ENCODE results near the gene GPR155.
"Not testable (repeated sequence)": the region's sequence is repeated elsewhere in the genome, so short reads cannot be mapped to it uniquely, and the experiment has no call there.

The GPR155 gene

GRCh38 chr2:174492963-174493431, 6.2 kb upstream of the GPR155 start:
- no peak for DNase-seq (ENCODE audit: low spot score)

- DNase-seq (ENCODE audit: low spot score): no peak
These were observed 5.1 kb upstream of the GPR155 start for GRCh38 chr2:174491947-174492346.

- DNase-seq (ENCODE audit: low spot score): no peak
These were observed 3.2 kb upstream of the GPR155 start for GRCh38 chr2:174490051-174490450.

- DNase-seq (ENCODE audit: low spot score): not testable (repeated sequence)
These were observed 2.7 kb upstream of the GPR155 start for GRCh38 chr2:174489520-174489919.

GRCh38 chr2:174487820-174488162, 962 bp upstream of the GPR155 start:
- DNase-seq (ENCODE audit: low spot score): no peak

GRCh38 chr2:174487108-174487819, 435 bp upstream of the GPR155 start:
- DNase-seq (ENCODE audit: low spot score): peak; percentile 98

GRCh38 chr2:174485788-174486562, 854 bp downstream of the GPR155 start:
- DNase-seq (ENCODE audit: low spot score): peak; percentile 35

- DNase-seq (ENCODE audit: low spot score): not testable (repeated sequence)
These were observed 1.8 kb downstream of the GPR155 start for GRCh38 chr2:174485045-174485444.

GRCh38 chr2:174484573-174484972, 2.3 kb downstream of the GPR155 start:
- DNase-seq (ENCODE audit: low spot score): no peak

- DNase-seq (ENCODE audit: low spot score): no peak
These were observed 4.0 kb downstream of the GPR155 start for GRCh38 chr2:174482854-174483253.

GRCh38 chr2:174477759-174478158, 9.1 kb downstream of the GPR155 start:
- DNase-seq (ENCODE audit: low spot score): no peak

- no peak for DNase-seq (ENCODE audit: low spot score)
These were observed 13.0 kb downstream of the GPR155 start for GRCh38 chr2:174473796-174474195.

- DNase-seq (ENCODE audit: low spot score): peak; percentile 46
These were observed 21.5 kb downstream of the GPR155 start for GRCh38 chr2:174465327-174465726.

- no peak for DNase-seq (ENCODE audit: low spot score)
These were observed 25.6 kb downstream of the GPR155 start for GRCh38 chr2:174461221-174461620.

GRCh38 chr2:174454566-174454965, 32.3 kb downstream of the GPR155 start:
- no peak for DNase-seq (ENCODE audit: low spot score)

- DNase-seq (ENCODE audit: low spot score): no peak
These were observed 36.6 kb downstream of the GPR155 start for GRCh38 chr2:174450021-174450816.

- no peak for DNase-seq (ENCODE audit: low spot score)
These were observed 37.8 kb downstream of the GPR155 start for GRCh38 chr2:174449033-174449432.

GRCh38 chr2:174446531-174446930, 40.3 kb downstream of the GPR155 start:
- DNase-seq (ENCODE audit: low spot score): no peak

GRCh38 chr2:174445248-174445647, 41.6 kb downstream of the GPR155 start:
- DNase-seq (ENCODE audit: low spot score): no peak

- no peak for DNase-seq (ENCODE audit: low spot score)
These were observed 42.1 kb downstream of the GPR155 start for GRCh38 chr2:174444761-174445160.

GRCh38 chr2:174442546-174443510, 44.0 kb downstream of the GPR155 start:
- peak; percentile 27 for DNase-seq (ENCODE audit: low spot score)
